GM12872 (cell line): ENCODE data around the gene FAM120A.

Experiments
- TF ChIP-seq, protein P1 (sequence below): IDR thresholded peaks from 3 replicates; pipeline ENCODE4 v1.5.1; 2011; ENCODE audit warnings: low read depth, mild to moderate bottlenecking, low read length, moderate library complexity; ENCODE audit not compliant: insufficient read depth

The FAM120A gene

DNA sequence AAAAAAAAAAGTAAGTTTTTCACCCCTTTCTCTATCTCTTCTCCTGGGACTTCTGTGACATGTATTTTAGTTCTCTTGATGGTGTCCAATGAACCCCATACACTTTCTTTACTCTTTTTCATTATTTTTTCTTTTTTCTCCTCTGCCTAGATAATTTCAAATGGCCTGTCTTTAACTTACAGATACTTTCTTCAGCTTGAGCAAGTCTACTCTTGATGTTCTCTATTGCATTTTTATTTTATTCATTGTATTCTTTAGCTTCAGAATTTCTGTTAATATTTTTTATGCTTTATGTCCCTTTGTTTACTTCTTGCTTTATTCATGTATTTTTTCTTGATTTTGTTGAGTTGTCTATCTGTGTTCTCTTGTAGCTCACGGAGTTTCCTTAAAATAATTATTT, 32.5 kb upstream of the FAM120A start:
- TF ChIP-seq, protein P1, sequence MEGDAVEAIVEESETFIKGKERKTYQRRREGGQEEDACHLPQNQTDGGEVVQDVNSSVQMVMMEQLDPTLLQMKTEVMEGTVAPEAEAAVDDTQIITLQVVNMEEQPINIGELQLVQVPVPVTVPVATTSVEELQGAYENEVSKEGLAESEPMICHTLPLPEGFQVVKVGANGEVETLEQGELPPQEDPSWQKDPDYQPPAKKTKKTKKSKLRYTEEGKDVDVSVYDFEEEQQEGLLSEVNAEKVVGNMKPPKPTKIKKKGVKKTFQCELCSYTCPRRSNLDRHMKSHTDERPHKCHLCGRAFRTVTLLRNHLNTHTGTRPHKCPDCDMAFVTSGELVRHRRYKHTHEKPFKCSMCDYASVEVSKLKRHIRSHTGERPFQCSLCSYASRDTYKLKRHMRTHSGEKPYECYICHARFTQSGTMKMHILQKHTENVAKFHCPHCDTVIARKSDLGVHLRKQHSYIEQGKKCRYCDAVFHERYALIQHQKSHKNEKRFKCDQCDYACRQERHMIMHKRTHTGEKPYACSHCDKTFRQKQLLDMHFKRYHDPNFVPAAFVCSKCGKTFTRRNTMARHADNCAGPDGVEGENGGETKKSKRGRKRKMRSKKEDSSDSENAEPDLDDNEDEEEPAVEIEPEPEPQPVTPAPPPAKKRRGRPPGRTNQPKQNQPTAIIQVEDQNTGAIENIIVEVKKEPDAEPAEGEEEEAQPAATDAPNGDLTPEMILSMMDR = no peak

DNA sequence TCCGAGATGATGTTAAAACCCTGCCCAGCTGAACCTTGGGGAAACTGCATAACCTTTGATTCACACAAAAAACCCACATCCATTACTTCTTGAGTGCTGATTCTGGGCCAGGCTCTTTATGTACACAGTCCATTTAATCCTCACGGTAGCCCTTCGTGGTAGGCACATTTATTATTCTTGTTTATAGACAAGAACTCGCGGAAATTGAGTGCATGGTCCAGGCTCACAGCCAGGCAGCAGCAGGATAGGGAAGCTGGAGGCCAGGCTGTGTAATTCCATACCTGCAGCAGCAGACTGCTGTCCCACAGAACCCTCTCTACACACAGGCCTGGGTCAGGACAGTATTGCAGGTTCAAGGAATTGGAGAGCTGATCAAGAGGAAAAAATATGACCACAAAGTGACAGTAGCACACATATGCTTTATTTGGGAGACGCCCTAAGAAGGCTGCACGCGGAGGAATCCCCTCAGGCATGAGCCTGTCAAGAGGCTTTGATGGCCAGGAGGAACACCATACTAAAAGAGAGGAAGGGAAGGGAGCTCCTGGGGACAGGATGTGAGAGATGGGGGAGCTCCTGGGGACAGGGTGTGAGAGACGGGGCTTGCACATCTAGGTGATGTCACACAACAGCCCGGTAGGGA, 28.4 kb upstream of the FAM120A start:
- TF ChIP-seq, protein P1 = no peak

DNA sequence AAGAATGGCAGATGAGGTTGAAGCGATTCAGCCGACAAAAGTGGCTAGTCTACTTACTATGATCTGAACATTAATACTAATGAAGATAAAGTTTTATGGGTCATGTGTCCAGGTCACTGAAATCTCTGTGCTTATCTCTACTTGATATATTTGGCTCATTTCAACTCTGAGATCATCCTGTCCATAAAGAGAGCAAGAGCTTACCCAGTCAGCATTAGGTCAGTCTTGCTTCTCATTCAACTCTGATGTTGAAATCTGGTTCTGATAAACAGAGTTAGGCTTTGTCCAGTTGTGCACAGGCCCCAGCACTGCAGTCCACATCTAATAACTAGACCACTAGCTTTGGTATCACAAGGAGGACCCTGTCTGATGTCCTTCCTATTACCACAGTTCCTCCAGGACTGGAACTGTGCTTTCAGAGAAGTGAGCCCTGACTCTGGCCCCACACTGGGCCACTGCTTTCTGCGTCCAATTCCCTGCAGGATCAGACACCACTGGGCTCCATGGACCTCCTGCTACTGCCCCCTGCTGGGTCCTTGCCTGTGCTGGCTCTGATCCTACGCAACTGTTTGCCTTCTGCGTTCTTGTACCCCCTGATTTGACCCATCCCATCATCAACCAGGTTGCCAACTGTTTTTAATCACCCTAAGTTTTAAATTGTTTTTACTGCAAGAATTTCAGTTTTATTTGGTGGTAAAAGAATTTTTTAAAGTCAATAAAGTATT, 23.7 kb upstream of the FAM120A start:
- TF ChIP-seq, protein P1 = peak; percentile 25; the same call in 1 of the 3 replicates

DNA sequence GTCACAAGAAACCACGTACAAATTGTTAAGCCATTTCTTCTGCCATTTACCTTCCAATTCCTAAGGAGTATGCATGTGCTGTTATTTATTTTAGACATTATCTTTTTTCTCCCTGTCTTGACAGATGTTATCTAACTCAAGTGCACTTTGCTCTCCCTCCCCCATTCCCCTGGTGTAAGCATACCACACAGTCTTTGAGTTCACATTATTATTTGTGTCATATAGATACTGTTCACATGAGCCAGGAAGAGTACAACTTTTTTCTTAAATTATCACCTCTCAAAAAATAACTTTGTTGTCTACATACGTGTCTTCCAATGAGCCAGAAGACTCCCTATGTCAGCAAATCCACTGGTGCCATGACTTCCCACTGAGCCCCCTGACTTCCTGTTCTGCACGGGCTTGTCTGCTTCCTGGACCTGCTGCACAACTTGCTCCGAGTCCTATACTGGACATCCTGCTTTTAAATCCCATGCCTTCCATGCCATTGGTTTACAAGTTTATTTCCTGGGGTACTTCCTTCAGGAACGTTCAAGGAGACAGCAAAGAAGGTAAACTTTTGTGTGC, 19.9 kb upstream of the FAM120A start:
- TF ChIP-seq, protein P1 = no peak

DNA sequence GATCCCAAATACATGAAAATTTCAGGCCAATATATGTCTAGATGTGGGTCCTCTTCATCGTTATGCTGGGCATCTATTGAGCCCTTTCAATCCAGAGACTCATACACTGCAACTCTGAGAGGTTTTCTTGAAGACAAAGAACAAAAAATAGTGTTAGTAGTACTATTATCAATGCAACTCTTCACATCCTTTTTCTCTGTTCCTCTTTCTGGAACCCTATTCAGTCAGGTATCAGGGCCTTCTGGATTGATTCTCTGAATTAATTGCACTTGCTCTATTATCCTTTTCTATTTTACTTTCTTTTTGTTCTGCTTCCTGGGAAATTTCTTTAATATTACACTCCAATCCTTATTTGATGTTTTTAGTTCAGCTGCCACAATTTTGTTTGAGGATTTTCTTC, 18.5 kb upstream of the FAM120A start:
- TF ChIP-seq, protein P1 = no peak

DNA sequence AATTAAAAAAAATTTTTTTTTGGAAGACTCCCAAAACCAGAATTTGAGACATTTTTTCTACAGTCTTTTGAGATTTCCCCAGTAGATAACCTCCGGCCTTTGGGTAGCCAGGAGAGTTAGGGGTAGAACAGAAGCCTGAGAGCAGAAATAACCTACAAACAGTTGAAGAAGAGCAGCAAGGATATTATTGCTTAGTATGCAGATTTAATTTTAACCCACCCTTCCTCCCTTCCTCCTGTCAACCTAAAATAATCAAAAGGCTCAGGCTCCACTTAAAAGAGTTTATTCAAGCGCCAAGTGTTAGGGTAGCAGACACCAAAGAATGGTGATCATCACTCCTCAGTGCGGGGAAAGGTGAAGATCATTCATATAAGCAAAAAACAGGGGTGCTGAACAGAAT, 17.4 kb upstream of the FAM120A start:
- TF ChIP-seq, protein P1 = no peak

DNA sequence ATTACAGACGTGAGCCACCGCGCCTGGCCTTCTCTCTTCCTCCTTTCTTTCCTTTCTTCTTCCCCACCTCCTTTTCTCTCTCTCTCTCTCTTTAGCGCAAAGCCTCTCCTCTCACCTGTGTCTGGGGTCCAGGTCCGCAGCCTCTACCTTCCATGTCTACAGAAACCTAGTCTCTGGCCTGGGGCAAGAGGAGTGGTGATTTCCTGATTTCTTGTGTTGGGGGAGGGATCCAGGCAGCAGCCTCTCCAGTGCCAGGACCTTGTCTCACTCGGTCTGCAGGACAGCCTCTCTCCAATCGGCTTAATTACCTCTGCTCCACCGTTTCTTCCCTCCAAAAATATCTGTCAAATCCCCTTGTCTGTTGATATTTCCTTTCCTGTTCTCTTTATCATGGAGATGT, 16.1 kb upstream of the FAM120A start:
- TF ChIP-seq, protein P1 = no peak
